ENCODE results near the gene NTN1. TPM values are rescaled to one million over a fixed set of nuclear protein-coding genes. Genes with fewer than 3 reads are reported as not detected.

Gene NTN1
- total and polyA plus RNA-seq, 2 of the 4 experiments (the other 2 are of a cell fraction), result under 0.01 to 0.07 TPM

DNA sequence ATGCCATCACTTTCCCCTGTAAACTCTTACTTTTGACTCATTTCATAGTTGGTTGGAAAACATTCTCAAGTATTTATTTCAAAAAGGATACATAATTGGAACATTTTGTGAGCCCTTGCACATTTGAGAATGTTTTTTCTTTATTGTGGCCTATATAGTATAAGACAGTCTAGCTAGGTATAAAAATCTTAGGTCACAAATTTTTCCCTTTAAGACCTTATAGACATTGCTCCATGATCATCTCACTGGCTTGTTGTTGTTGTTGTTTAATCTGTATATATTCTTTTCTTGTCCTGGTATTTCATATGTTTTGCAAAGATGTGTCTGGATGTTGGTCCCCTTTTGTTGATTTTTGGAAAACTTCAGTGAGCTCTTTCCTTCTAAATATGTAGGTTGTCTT lies 194.2 kb downstream of the NTN1 start:
- dilution Hi-C loops (cut with HindIII; ENCODE audit: low sequenced_read_pairs, unreplicated experiment), result no loop called here
- Histone ChIP-seq H3K14ac (replicated peaks; ENCODE audit: low read depth, low read length) (no peak overlapping the region), H2AK5ac (ENCODE audit: low read depth, low read length) (no peak overlapping the region), H4K91ac (ENCODE audit: insufficient read depth, low read depth, low read length) (no peak overlapping the region), H2BK15ac (ENCODE audit: low read depth, low read length) (no peak overlapping the region), H3K36me3 (ENCODE audit: control insufficient read depth, insufficient read depth, low read length) (no peaks in the 10 kb centered on the region), H2AK9ac (replicated peaks; ENCODE audit: low read depth, low read length, poor library complexity) (no peak overlapping the region), H2BK120ac (ENCODE audit: low read depth, low read length) (no peak overlapping the region), H3K79me1 (ENCODE audit: low read depth in 1 of 2, low read length in 2 of 2) (no peaks in the 10 kb centered on the region), H2BK20ac (ENCODE audit: low read depth, low read length) (no peak overlapping the region), H4K5ac (ENCODE audit: low read depth, low read length) (no peak overlapping the region), H3K9me1 (ENCODE audit: insufficient read depth, low read length) (no peaks in the 10 kb centered on the region), H3K4me2 (ENCODE audit: low read depth, low read length) (no peak overlapping the region), H3K27ac (ENCODE audit: insufficient read depth, low read length) (no peak overlapping the region), H2BK5ac (ENCODE audit: low read depth, low read length, poor library complexity, severe bottlenecking) (no peak overlapping the region), H4K20me1 (ENCODE audit: insufficient read depth, low read length) (no peaks in the 10 kb centered on the region), H3K9me3 (ENCODE audit: control insufficient read depth, insufficient read depth, low read length) (peaks cover 4% of the 10 kb centered on the region; the same call in 1 of the 2 replicates), H3K4me1 (ENCODE audit: control insufficient read depth, insufficient read depth, low read length) (peaks cover 6% of the 10 kb centered on the region; the same call in 1 of the 2 replicates), H3K9ac (ENCODE audit: low read depth, low read length) (no peak overlapping the region), H3K56ac (ENCODE audit: extremely low read depth, insufficient read depth, low read length) (no peak overlapping the region), H3K4ac (ENCODE audit: low read depth, low read length) (no peak overlapping the region), H3K27me3 (ENCODE audit: control insufficient read depth, insufficient read depth, low read length) (no peaks in the 10 kb centered on the region; the same call in 1 of the 2 replicates), H2AFZ (replicated peaks; ENCODE audit: low read length, poor library complexity) (no peak overlapping the region), H3K23ac (ENCODE audit: low read depth, low read length) (no peak overlapping the region), H3K4me3 (ENCODE audit: insufficient read depth, low read depth, low read length) (no peak overlapping the region), H4K8ac (ENCODE audit: low read depth in 2 of 2, low read length in 2 of 2) (no peak overlapping the region), H3K18ac (ENCODE audit: low read depth, low read length) (no peak overlapping the region)
- in situ Hi-C loops (cut with MboI; ENCODE audit: low sequenced_read_pairs), result no loop called here
- DNase-seq (no peak), ATAC-seq (ENCODE audit: low read depth) (no peak)
- intact Hi-C loops (cut with micrococcal nuclease), result loop anchor here (10.0 kb wide), 1 partner anchor 59 kb away; no protein-coding TSS in a partner anchor
- BruUV-seq (replicated peaks), result no TSS peak
- POLR2A ChIA-PET (ENCODE audit: unreplicated experiment), result no interaction called here
- no peak for TF ChIP-seq CHD1 (IDR thresholded peaks at IDR 0.05; ENCODE audit: low read depth, low read length)
- TF ChIP-seq SMC3 (IDR thresholded peaks at IDR 0.05; ENCODE audit: low read depth, low read length), result no peak
- TF ChIP-seq RAD21 (IDR thresholded peaks at IDR 0.05; ENCODE audit: low read length), result no peak
- TF ChIP-seq CTCF (conservative IDR thresholded peaks at IDR 0.05; ENCODE audit: low read depth, low read length), result no peak
- no peak for TF ChIP-seq BHLHE40 (IDR thresholded peaks at IDR 0.05; ENCODE audit: low read depth, low read length)
- no peak for TF ChIP-seq RCOR1 (IDR thresholded peaks at IDR 0.05; ENCODE audit: insufficient replicate concordance, low read length)
- no peak for TF ChIP-seq MAZ (IDR thresholded peaks at IDR 0.05; ENCODE audit: borderline replicate concordance, low read depth, low read length)
- no peak for TF ChIP-seq CEBPB (IDR thresholded peaks at IDR 0.05; ENCODE audit: low read depth, low read length)
- no peak for TF ChIP-seq RFX5 (IDR thresholded peaks at IDR 0.05; ENCODE audit: low read depth, low read length)
- CTCF ChIA-PET, result no interaction called here
